Measurements from ENCODE around the gene TMEM158.

TMEM158 gene

DNA sequence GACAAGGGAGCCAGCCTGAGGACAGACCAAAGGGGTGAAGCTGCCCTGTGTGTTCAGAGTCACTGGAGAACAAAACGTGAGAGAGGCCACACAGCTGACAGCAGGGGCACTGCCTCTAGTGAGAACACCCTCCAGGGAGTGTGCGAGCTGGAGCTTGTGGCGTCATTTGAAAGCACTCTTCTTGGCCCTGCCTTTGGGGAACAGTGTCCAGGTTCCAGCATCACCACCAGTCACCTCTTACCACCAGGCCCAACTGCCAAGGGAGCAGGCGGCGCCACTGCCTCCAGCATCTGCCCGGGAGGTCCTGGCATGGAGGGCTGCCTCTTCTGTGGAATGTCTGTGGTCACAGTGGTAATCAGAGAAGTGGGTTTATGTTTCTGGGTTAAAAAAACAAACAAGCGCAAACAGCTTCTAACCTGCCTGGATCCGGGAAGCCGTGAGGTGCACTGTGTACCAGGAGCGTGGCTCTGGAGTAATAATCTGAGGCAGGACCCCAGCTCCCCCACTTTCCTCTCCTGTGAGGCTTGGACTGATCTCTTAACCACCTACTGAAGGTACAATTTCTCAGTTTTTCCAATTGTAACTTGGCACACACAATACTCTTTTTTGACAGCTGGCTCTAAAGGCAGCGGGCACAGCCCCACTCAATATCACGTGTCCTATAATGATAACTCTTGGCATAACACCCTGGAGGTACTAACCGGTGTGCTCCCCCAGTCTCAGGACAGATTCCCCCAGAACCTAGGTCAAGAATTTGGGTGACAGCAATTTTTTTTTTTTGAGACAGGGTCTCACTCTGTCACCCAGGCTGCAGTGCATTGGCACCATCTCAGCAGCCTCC is 47.7 kb downstream of the TMEM158 start:
- H3K9ac ChIP-seq: no peak overlapping the region
- H3K27me3 ChIP-seq: no peaks in the 10 kb centered on the region
- H3K4me2 ChIP-seq: peak overlapping the region in 1 of 11 experiments; percentile 10; a peak in 1 of 22 replicates
- no peak overlapping the region for H3K4me3 ChIP-seq
- H3K27ac ChIP-seq: no peak overlapping the region
- H3K36me3 ChIP-seq: no peaks in the 10 kb centered on the region
- no peaks in the 10 kb centered on the region for H4K20me1 ChIP-seq
- no peaks in the 10 kb centered on the region for H3K9me3 ChIP-seq (replicated peaks in 1 of 11)
- peaks cover 9 to 21% (median 18%) of the 10 kb centered on the region in 10 experiments for H3K4me1 ChIP-seq
- no peak for TF ChIP-seq Cebpa-rat (IDR thresholded peaks at IDR 0.05)

DNA sequence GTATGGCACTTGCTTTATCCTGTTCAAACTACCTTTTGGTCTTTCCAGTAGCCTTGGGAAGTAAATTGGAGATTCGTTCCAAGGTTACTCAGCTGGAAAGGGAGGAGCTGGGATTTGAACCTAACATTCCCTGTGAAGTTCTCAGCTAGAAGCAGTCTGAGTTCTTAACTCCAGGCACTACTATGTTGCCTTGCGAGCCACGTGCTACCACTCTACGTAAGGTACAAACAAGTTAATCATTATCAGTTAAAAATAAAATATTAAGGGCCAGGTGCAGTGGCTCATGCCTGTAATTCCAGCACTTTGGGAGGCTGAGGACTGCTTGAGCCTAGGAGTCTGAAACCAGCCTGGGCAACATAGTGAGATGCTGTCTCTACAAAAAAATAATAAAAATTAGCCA is 49.2 kb downstream of the TMEM158 start:
- no peak overlapping the region for H3K27ac ChIP-seq
- no peaks in the 10 kb centered on the region for H3K36me3 ChIP-seq
- no peak overlapping the region for H3K4me2 ChIP-seq
- H3K9me3 ChIP-seq (replicated peaks in 1 of 11): no peaks in the 10 kb centered on the region
- TF ChIP-seq Cebpa-rat (IDR thresholded peaks at IDR 0.05): no peak
- H3K4me3 ChIP-seq: no peak overlapping the region
- H4K20me1 ChIP-seq: no peaks in the 10 kb centered on the region
- H3K9ac ChIP-seq: no peak overlapping the region
- H3K27me3 ChIP-seq: no peaks in the 10 kb centered on the region
- peaks cover 0 to 12% (median 10%) of the 10 kb centered on the region in 10 experiments; a peak in 14 of 20 replicates for H3K4me1 ChIP-seq
